IMR-90 (cell line): ENCODE results near the gene LIAS. TPM values are rescaled to one million over a fixed set of nuclear protein-coding genes. Genes with fewer than 3 reads are reported as not detected.

Experiments
- ATAC-seq: fragments of 200-7000 bp; cut with Tn5 transposase; 2 replicates; pipeline ENCODE4 v1.9.1; 2020; ENCODE audit warnings: low read depth, mild to moderate bottlenecking, moderate library complexity
- BruUV-seq: library from RNA; stranded (reverse); fragments of 400-500 nt; replicated peaks from 2 replicates; lab custom pipeline; 2021; lab: Mats Ljungman, UMichigan
- CTCF ChIA-PET: fragments of 300-600 bp; formaldehyde crosslinking; extraction: SDS; loops from one replicate; lab custom pipeline; 2021; ENCODE audit warnings: antibody characterized with exemption; lab: Yijun Ruan, JAX
- POLR2A ChIA-PET: fragments of 300-600 bp; sonication (Branson Sonifier 250); formaldehyde crosslinking; loops from one replicate; lab custom pipeline; 2022; ENCODE audit warnings: antibody characterized with exemption; ENCODE audit not compliant: unreplicated experiment; lab: Charles Lee
- DNase-seq: peaks from one replicate; pipeline ENCODE4 v3.0.0; 2013
- H2AFZ ChIP-seq: replicated peaks from 2 replicates; pipeline ENCODE3; 2013; ENCODE audit warnings: low read length, mild to moderate bottlenecking; ENCODE audit not compliant: poor library complexity
- H2AK5ac ChIP-seq: 2 replicates; pipeline ENCODE4 v1.6.1; 2013; ENCODE audit warnings: low read depth, low read length, inconsistent platforms
- H2AK9ac ChIP-seq: replicated peaks from 2 replicates; pipeline ENCODE3; 2013; ENCODE audit warnings: mild to moderate bottlenecking, low read depth, low read length, moderate library complexity; ENCODE audit not compliant: poor library complexity
- H2BK120ac ChIP-seq: 2 replicates; pipeline ENCODE4 v1.6.1; 2013; ENCODE audit warnings: low read depth, low read length, inconsistent platforms
- H2BK15ac ChIP-seq: 3 replicates; pipeline ENCODE4 v1.6.1; 2013; ENCODE audit warnings: low read depth, low read length, inconsistent platforms
- H2BK20ac ChIP-seq: 2 replicates; pipeline ENCODE4 v1.6.1; 2013; ENCODE audit warnings: low read depth, mild to moderate bottlenecking, inconsistent platforms, low read length, moderate library complexity
- H2BK5ac ChIP-seq: 2 replicates; pipeline ENCODE4 v1.6.1; 2013; ENCODE audit warnings: mild to moderate bottlenecking, low read depth, low read length, inconsistent platforms; ENCODE audit not compliant: poor library complexity, severe bottlenecking
- H3K14ac ChIP-seq: replicated peaks from 2 replicates; pipeline ENCODE4 v1.6.1; 2013; ENCODE audit warnings: low read depth, low read length, inconsistent platforms
- H3K18ac ChIP-seq: 2 replicates; pipeline ENCODE4 v1.6.1; 2013; ENCODE audit warnings: low read depth, low read length, control low read depth
- H3K23ac ChIP-seq: 2 replicates; pipeline ENCODE4 v1.6.1; 2013; ENCODE audit warnings: low read depth, low read length, inconsistent platforms
- H3K27ac ChIP-seq: 2 replicates; pipeline ENCODE4 v1.5.1; 2013; ENCODE audit warnings: mild to moderate bottlenecking, control low read depth, low read length; ENCODE audit not compliant: insufficient read depth
- H3K27me3 ChIP-seq: 2 replicates; pipeline ENCODE4 v1.6.1; 2013; ENCODE audit warnings: low read length; ENCODE audit not compliant: control insufficient read depth, insufficient read depth
- H3K36me3 ChIP-seq: 2 replicates; pipeline ENCODE4 v1.6.1; 2013; ENCODE audit warnings: low read length, mixed read lengths; ENCODE audit not compliant: control insufficient read depth, insufficient read depth
- H3K4ac ChIP-seq: 2 replicates; pipeline ENCODE4 v1.6.1; 2013; ENCODE audit warnings: low read depth, low read length, inconsistent platforms
- H3K4me1 ChIP-seq: 2 replicates; pipeline ENCODE4 v1.6.1; 2013; ENCODE audit warnings: low read length, mixed read lengths; ENCODE audit not compliant: control insufficient read depth, insufficient read depth
- H3K4me2 ChIP-seq: 2 replicates; pipeline ENCODE4 v1.6.1; 2013; ENCODE audit warnings: low read depth, mild to moderate bottlenecking, control low read depth, low read length, moderate library complexity
- H3K4me3 ChIP-seq: 2 replicates; pipeline ENCODE4 v1.5.1; 2013; ENCODE audit warnings: low read depth, mild to moderate bottlenecking, control low read depth, low read length, moderate library complexity; ENCODE audit not compliant: insufficient read depth
- H3K56ac ChIP-seq: 2 replicates; pipeline ENCODE4 v1.6.1; 2013; ENCODE audit warnings: low read length, inconsistent platforms; ENCODE audit not compliant: insufficient read depth; ENCODE audit errors: extremely low read depth
- H3K79me1 ChIP-seq, 2 experiments: 2 replicates each; pipeline ENCODE4 v1.6.1; 2013; ENCODE audit warnings: low read length in 2 of 2, inconsistent platforms in 1 of 2, low read depth in 1 of 2
- H3K9ac ChIP-seq: 2 replicates; pipeline ENCODE4 v1.6.1; 2013; ENCODE audit warnings: low read depth, low read length, control low read depth
- H3K9me1 ChIP-seq: 2 replicates; pipeline ENCODE4 v1.6.1; 2013; ENCODE audit warnings: low read length, inconsistent platforms; ENCODE audit not compliant: insufficient read depth
- H3K9me3 ChIP-seq: 2 replicates; pipeline ENCODE4 v1.6.1; 2013; ENCODE audit warnings: low read length; ENCODE audit not compliant: control insufficient read depth, insufficient read depth
- H4K20me1 ChIP-seq: 2 replicates; pipeline ENCODE4 v1.6.1; 2013; ENCODE audit warnings: low read length, inconsistent platforms; ENCODE audit not compliant: insufficient read depth
- H4K5ac ChIP-seq: 2 replicates; pipeline ENCODE4 v1.6.1; 2013; ENCODE audit warnings: mild to moderate bottlenecking, low read depth, low read length, control low read depth
- H4K8ac ChIP-seq, 2 experiments: 2 replicates each; pipeline ENCODE4 v1.6.1; 2013; ENCODE audit warnings: low read depth in 2 of 2, low read length in 2 of 2, control low read depth in 1 of 2, inconsistent platforms in 1 of 2
- H4K91ac ChIP-seq: 2 replicates; pipeline ENCODE4 v1.6.1; 2013; ENCODE audit warnings: low read depth, low read length, inconsistent platforms; ENCODE audit not compliant: insufficient read depth
- BHLHE40 ChIP-seq: fragments of 150-350 bp; IDR thresholded peaks from 2 replicates; pipeline ENCODE4 v1.6.1; 2016; ENCODE audit warnings: mild to moderate bottlenecking, low read depth, low read length
- CEBPB ChIP-seq: IDR thresholded peaks from 2 replicates; pipeline ENCODE4 v1.6.1; 2012; ENCODE audit warnings: low read depth, low read length, improper control_type of control experiment
- ELK1 ChIP-seq: fragments of 150-350 bp; IDR thresholded peaks from 2 replicates; pipeline ENCODE4 v1.6.1; 2016; ENCODE audit warnings: low read depth, mild to moderate bottlenecking, low read length, moderate library complexity, borderline replicate concordance
- MAZ ChIP-seq: IDR thresholded peaks from 2 replicates; pipeline ENCODE4 v1.6.1; 2012; ENCODE audit warnings: low read depth, mild to moderate bottlenecking, low read length, improper control_type of control experiment, moderate library complexity, borderline replicate concordance
- MXI1 ChIP-seq: IDR thresholded peaks from 2 replicates; pipeline ENCODE4 v1.6.1; 2012; ENCODE audit warnings: low read depth, mild to moderate bottlenecking, low read length, moderate library complexity, borderline replicate concordance
- NFE2L2 ChIP-seq: fragments of 150-350 bp; IDR thresholded peaks from 2 replicates; pipeline ENCODE4 v1.6.1; 2016; ENCODE audit warnings: low read depth, mild to moderate bottlenecking, low read length
- POLR2A ChIP-seq: IDR thresholded peaks from 2 replicates; pipeline ENCODE4 v1.6.1; 2012; ENCODE audit warnings: mild to moderate bottlenecking, low read depth, low read length
- RAD21 ChIP-seq: IDR thresholded peaks from 2 replicates; pipeline ENCODE4 v1.6.1; 2012; ENCODE audit warnings: low read length, improper control_type of control experiment
- RCOR1 ChIP-seq: IDR thresholded peaks from 2 replicates; pipeline ENCODE4 v1.6.1; 2012; ENCODE audit warnings: mild to moderate bottlenecking, low read length, improper control_type of control experiment; ENCODE audit not compliant: insufficient replicate concordance
- SMC3 ChIP-seq: fragments of 150-350 bp; IDR thresholded peaks from 2 replicates; pipeline ENCODE4 v1.6.1; 2016; ENCODE audit warnings: low read depth, mild to moderate bottlenecking, antibody characterized with exemption, low read length, moderate library complexity
- WGBS, 2 experiments: methylation state at CpG; one replicate each; pipeline versions ENCODE4 v1.1.5 to v1.1.7; 2013; ENCODE audit warnings: missing lambda C conversion rate in 2 of 2; ENCODE audit not compliant: insufficient read length in 1 of 2; ENCODE audit errors: extremely low coverage in 2 of 2; 5-methylcytosine and 5-hydroxymethylcytosine counted together
- dilution Hi-C: fragments of 300-500 bp; cut with HindIII; formaldehyde crosslinking; loops from one replicate; pipeline ENCODE4 v1.14.3; 2018; ENCODE audit warnings: low sequenced_read_pairs; ENCODE audit not compliant: unreplicated experiment
- in situ Hi-C: fragments of 300-500 bp; cut with MboI; formaldehyde crosslinking; loops from 3 replicates; pipeline ENCODE4 v1.14.3; 2019; ENCODE audit warnings: low sequenced_read_pairs, inconsistent platforms, mixed read lengths
- intact Hi-C: fragments of 100-400 bp; cut with micrococcal nuclease; formaldehyde crosslinking; loops from 2 replicates; pipeline ENCODE4 v1.10.0; 2022
- polyA plus RNA-seq, 3 experiments: library from polyadenylated mRNA; depleted of rRNA; stranded (reverse); fragments of >200 nt; gene quantifications; 2 replicates each; pipeline ENCODE4 v1.2.3, GENCODE V29; 2012; ENCODE audit warnings: low replicate concordance in 1 of 3
- total RNA-seq: library from RNA; depleted of rRNA; stranded (reverse); fragments of >200 nt; gene quantifications from 2 replicates; pipeline ENCODE4 v1.2.3, GENCODE V29; 2012
- TF ChIP-seq, protein P1 (sequence below): conservative IDR thresholded peaks from 2 replicates; pipeline ENCODE4 v1.5.1; 2012; ENCODE audit warnings: mild to moderate bottlenecking, low read depth, low read length, improper control_type of control experiment

LIAS gene
- total and polyA plus RNA-seq, 2 of the 4 experiments (the other 2 are of a cell fraction), result 3.2 to 7.8 TPM

- Histone ChIP-seq H2BK120ac (peak within 1 kb of the TSS; percentile 94), H3K56ac (peak within 1 kb of the TSS; percentile 96), H3K14ac (peak within 1 kb of the TSS; percentile 95), H3K4ac (peak within 1 kb of the TSS; percentile 98), H3K9me3 (peaks cover 3% of the 10 kb centered on the region; the same call in 1 of the 2 replicates), H3K27me3 (no peaks in the 10 kb centered on the region), H2AFZ (peak within 1 kb of the TSS; percentile 99), H3K9ac (peak within 1 kb of the TSS; percentile 83), H4K8ac (peak within 1 kb of the TSS; percentile 70 to 98), H2BK5ac (peak within 1 kb of the TSS; percentile 96), H3K9me1 (peaks cover 7% of the 10 kb centered on the region; the same call in 1 of the 2 replicates), H3K4me1 (peaks cover 7% of the 10 kb centered on the region), H3K18ac (peak within 1 kb of the TSS; percentile 89), H3K23ac (peak within 1 kb of the TSS; percentile 90), H2BK15ac (peak within 1 kb of the TSS; percentile 68; the same call in 2 of the 3 replicates), H3K36me3 (peaks cover 1% of the 10 kb centered on the region; the same call in 1 of the 2 replicates), H3K4me3 (peak within 1 kb of the TSS; percentile 76), H2AK9ac (peak within 1 kb of the TSS; percentile 98), H4K5ac (peak within 1 kb of the TSS; percentile 71), H2AK5ac (peak within 1 kb of the TSS; percentile 85), H4K91ac (peak within 1 kb of the TSS; percentile 95), H3K4me2 (peak within 1 kb of the TSS; percentile 82), H3K27ac (peak within 1 kb of the TSS; percentile 93), H2BK20ac (no peak within 1 kb of the TSS), H4K20me1 (peaks cover 14% of the 10 kb centered on the region; the same call in 1 of the 2 replicates), H3K79me1 (peaks cover 6 to 46% of the 10 kb centered on the region in 2 experiments; a peak in 3 of 4 replicates)
- DNase-seq, result peak; percentile 99
- CTCF ChIA-PET, result interaction anchor here (0.6 to 0.9 kb wide), 3 partner anchors 16 to 58 kb away, joined by 3 read pairs; no protein-coding TSS in a partner anchor
- dilution Hi-C loops, result no loop called here
- TF ChIP-seq, protein P1, sequence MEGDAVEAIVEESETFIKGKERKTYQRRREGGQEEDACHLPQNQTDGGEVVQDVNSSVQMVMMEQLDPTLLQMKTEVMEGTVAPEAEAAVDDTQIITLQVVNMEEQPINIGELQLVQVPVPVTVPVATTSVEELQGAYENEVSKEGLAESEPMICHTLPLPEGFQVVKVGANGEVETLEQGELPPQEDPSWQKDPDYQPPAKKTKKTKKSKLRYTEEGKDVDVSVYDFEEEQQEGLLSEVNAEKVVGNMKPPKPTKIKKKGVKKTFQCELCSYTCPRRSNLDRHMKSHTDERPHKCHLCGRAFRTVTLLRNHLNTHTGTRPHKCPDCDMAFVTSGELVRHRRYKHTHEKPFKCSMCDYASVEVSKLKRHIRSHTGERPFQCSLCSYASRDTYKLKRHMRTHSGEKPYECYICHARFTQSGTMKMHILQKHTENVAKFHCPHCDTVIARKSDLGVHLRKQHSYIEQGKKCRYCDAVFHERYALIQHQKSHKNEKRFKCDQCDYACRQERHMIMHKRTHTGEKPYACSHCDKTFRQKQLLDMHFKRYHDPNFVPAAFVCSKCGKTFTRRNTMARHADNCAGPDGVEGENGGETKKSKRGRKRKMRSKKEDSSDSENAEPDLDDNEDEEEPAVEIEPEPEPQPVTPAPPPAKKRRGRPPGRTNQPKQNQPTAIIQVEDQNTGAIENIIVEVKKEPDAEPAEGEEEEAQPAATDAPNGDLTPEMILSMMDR, result no peak
- TF ChIP-seq NFE2L2 (no peak), MAZ (peak; percentile 95; the same call in 1 of the 2 replicates), POLR2A (peak; percentile 99), CEBPB (no peak), RCOR1 (no peak), RAD21 (peak; percentile 21), ELK1 (no peak), MXI1 (peak; percentile 78), SMC3 (peak; percentile 3; the same call in 1 of the 2 replicates), BHLHE40 (no peak)
- POLR2A ChIA-PET, result interaction anchor here (0.9 to 1.1 kb wide), 3 partner anchors 42 to 170 kb away, joined by 3 to 8 read pairs (median 5); partner anchors contain the start of gene SMIM14
- intact Hi-C loops, result loop anchor here (1.0 to 5.0 kb wide), 7 partner anchors 31 to 451 kb away; partner anchors contain the start of gene UBE2K
- 0% methylated on average over 49 of the region's 73 CpGs; no CpG with 5 or more reads in 1 of the 2 experiments for WGBS, 2 experiments
- peak; percentile 96 for ATAC-seq
- no TSS peak for BruUV-seq
- in situ Hi-C loops, result loop anchor here (10.0 kb wide), 1 partner anchor 107 kb away; the partner anchor contains the start of gene SMIM14
Measured at GRCh38 chr4:39527296-39528060, 68.6 kb downstream of the LIAS start, which contains the start of gene UGDH. UGDH (minus strand) TSS chr4:39527439; CDS start chr4:39521512, 5,927 bp downstream.
